ENCODE measurements around the gene BTBD9. TPM values are rescaled to one million over a fixed set of nuclear protein-coding genes. Genes with fewer than 3 reads are reported as not detected.
"Not testable (repeated sequence)": the region's sequence is repeated elsewhere in the genome, so short reads cannot be mapped to it uniquely, and the experiment has no call there.

Gene BTBD9
- total RNA-seq, 2 donors from 2014 or later, result 26.1 to 31.3 TPM

GRCh38 chr6:38651121-38651784 lies 11.5 kb upstream of the BTBD9 start:
- ATAC-seq (no peak), DNase-seq (no peak)
- intact Hi-C loops (cut with DNase I, micrococcal nuclease), result no loop called here

- ATAC-seq (no peak), DNase-seq (no peak)
- intact Hi-C loops (cut with DNase I, micrococcal nuclease), result no loop called here
These were observed 10.6 kb upstream of the BTBD9 start for GRCh38 chr6:38650207-38650752.

- ATAC-seq (no peak), DNase-seq (no peak)
- intact Hi-C loops (cut with DNase I, micrococcal nuclease), result no loop called here
These were observed 10.0 kb upstream of the BTBD9 start for GRCh38 chr6:38649744-38650143.

GRCh38 chr6:38648629-38649028 lies 8.9 kb upstream of the BTBD9 start:
- intact Hi-C loops (cut with DNase I, micrococcal nuclease), result no loop called here
- no peak for ATAC-seq

GRCh38 chr6:38646166-38646878 lies 6.6 kb upstream of the BTBD9 start:
- intact Hi-C loops (cut with DNase I, micrococcal nuclease), result no loop called here
- ATAC-seq (no peak), DNase-seq (no peak)

More at GRCh38 chr6:38648629-38649028, 8.9 kb upstream of the BTBD9 start:
- no peak for DNase-seq

- DNase-seq (no peak), ATAC-seq (no peak)
- intact Hi-C loops (cut with DNase I, micrococcal nuclease), result no loop called here
These were observed 5.2 kb upstream of the BTBD9 start for GRCh38 chr6:38644951-38645350.

- no peak for ATAC-seq
These were observed 634 bp upstream of the BTBD9 start for GRCh38 chr6:38640216-38640909.

GRCh38 chr6:38638941-38639497 lies 710 bp downstream of the BTBD9 start:
- ATAC-seq (peak; percentile 72), DNase-seq (peak; percentile 61 to 72)
- intact Hi-C loops (cut with DNase I, micrococcal nuclease), result no loop called here

More at GRCh38 chr6:38640216-38640909, 634 bp upstream of the BTBD9 start:
- DNase-seq, result peak; percentile 10 to 27
- intact Hi-C loops (cut with DNase I, micrococcal nuclease), result no loop called here

GRCh38 chr6:38637756-38638155 lies 2.0 kb downstream of the BTBD9 start:
- intact Hi-C loops (cut with DNase I, micrococcal nuclease), result no loop called here
- ATAC-seq, result no peak
- no peak for DNase-seq

- no peak for DNase-seq
- peak; percentile 60 for ATAC-seq
- intact Hi-C loops (cut with DNase I, micrococcal nuclease), result no loop called here
These were observed 3.7 kb downstream of the BTBD9 start for GRCh38 chr6:38636027-38636426.

- DNase-seq (no peak), ATAC-seq (no peak)
- intact Hi-C loops (cut with DNase I, micrococcal nuclease), result no loop called here
These were observed 5.2 kb downstream of the BTBD9 start for GRCh38 chr6:38634518-38634917.

- intact Hi-C loops (cut with DNase I, micrococcal nuclease), result no loop called here
- ATAC-seq (no peak), DNase-seq (no peak)
These were observed 7.2 kb downstream of the BTBD9 start for GRCh38 chr6:38632490-38632889.

GRCh38 chr6:38631186-38631783 lies 8.4 kb downstream of the BTBD9 start:
- intact Hi-C loops (cut with DNase I, micrococcal nuclease), result no loop called here
- ATAC-seq, result no peak

GRCh38 chr6:38625217-38625616 lies 14.5 kb downstream of the BTBD9 start:
- intact Hi-C loops (cut with DNase I, micrococcal nuclease), result no loop called here
- no peak for ATAC-seq
- no peak for DNase-seq

More at GRCh38 chr6:38631186-38631783, 8.4 kb downstream of the BTBD9 start:
- no peak for DNase-seq

- intact Hi-C loops (cut with DNase I, micrococcal nuclease); ATAC-seq; DNase-seq: not testable (repeated sequence)
These were observed 20.4 kb downstream of the BTBD9 start for GRCh38 chr6:38619342-38619741.

GRCh38 chr6:38618301-38618700 lies 21.4 kb downstream of the BTBD9 start:
- intact Hi-C loops (cut with DNase I, micrococcal nuclease); ATAC-seq; DNase-seq: not testable (repeated sequence)

- intact Hi-C loops (cut with DNase I, micrococcal nuclease), result no loop called here
- no peak for ATAC-seq
- no peak for DNase-seq
These were observed 21.9 kb downstream of the BTBD9 start for GRCh38 chr6:38617856-38618255.

GRCh38 chr6:38612143-38612965 lies 27.4 kb downstream of the BTBD9 start:
- no peak for ATAC-seq
- intact Hi-C loops (cut with DNase I, micrococcal nuclease), result no loop called here
- no peak for DNase-seq

Measured in left colon (tissue), 2 donors.